Astrocyte of the hippocampus (primary cell): ENCODE measurements around the gene GUCY1A2.

Source experiments
- DNase-seq: peaks from one replicate; pipeline ENCODE4 v3.0.0; 2011; ENCODE audit warnings: low read depth, low spot score

The GUCY1A2 gene

GRCh38 chr11:106656646-106657045 lies 361.6 kb downstream of the GUCY1A2 start:
- no peak for DNase-seq

- peak; percentile 45 for DNase-seq
These were observed 373.5 kb downstream of the GUCY1A2 start for GRCh38 chr11:106644824-106645223.

GRCh38 chr11:106642331-106642730 lies 375.9 kb downstream of the GUCY1A2 start:
- no peak for DNase-seq

- no peak for DNase-seq
These were observed 386.0 kb downstream of the GUCY1A2 start for GRCh38 chr11:106632283-106632682.

GRCh38 chr11:106627694-106628093 lies 390.6 kb downstream of the GUCY1A2 start:
- DNase-seq, result no peak

- peak; percentile 18 for DNase-seq
These were observed 392.7 kb downstream of the GUCY1A2 start for GRCh38 chr11:106625566-106625965.

- no peak for DNase-seq
These were observed 393.9 kb downstream of the GUCY1A2 start for GRCh38 chr11:106624377-106624776.
